Vagina (tissue), 2 donors: ENCODE data around the gene SIGLEC14.

Experiments
- CTCF ChIP-seq, 3 experiments: fragments of 450-650 bp in 2 of 3; fragments of 200-600 bp in 1 of 3; sonication (generic) in 1 of 3; IDR thresholded peaks; one replicate each; pipeline ENCODE4 v1.5.1; 2017 to 2019; ENCODE audit warnings: antibody characterized with exemption in 3 of 3, mild to moderate bottlenecking in 2 of 3, moderate library complexity in 2 of 3
- POLR2A ChIP-seq, 2 donors: fragments of 450-650 bp; IDR thresholded peaks; one replicate each; pipeline ENCODE4 v1.6.1; 2017; ENCODE audit warnings: antibody characterized with exemption in 2 of 2, mild to moderate bottlenecking in 2 of 2, moderate library complexity in 2 of 2

DNA sequence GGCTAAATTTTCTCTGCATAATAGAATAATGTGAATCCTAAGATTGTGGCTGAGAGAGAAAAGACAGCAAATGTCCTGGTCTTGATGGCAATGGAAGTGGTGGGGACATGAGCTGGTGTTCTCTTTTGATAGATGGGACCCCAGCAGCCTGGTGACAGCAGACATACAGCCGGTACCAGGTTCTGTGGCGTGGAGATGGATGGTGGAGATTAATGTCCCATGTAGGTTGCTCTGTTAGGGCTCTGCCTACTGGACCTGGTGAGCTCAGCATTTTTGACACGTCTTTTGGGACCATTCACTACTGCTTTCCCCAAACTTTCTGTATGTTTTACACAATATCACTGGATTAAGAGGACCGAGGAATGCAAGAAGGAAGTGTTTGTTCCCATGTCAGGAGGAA lies 8.2 kb upstream of the SIGLEC14 start:
- no peak for TF ChIP-seq CTCF (IDR thresholded peaks at IDR 0.05)
- TF ChIP-seq POLR2A (IDR thresholded peaks at IDR 0.05): no peak
